Measurements from ENCODE around the gene PHF21B.

Gene PHF21B

DNA sequence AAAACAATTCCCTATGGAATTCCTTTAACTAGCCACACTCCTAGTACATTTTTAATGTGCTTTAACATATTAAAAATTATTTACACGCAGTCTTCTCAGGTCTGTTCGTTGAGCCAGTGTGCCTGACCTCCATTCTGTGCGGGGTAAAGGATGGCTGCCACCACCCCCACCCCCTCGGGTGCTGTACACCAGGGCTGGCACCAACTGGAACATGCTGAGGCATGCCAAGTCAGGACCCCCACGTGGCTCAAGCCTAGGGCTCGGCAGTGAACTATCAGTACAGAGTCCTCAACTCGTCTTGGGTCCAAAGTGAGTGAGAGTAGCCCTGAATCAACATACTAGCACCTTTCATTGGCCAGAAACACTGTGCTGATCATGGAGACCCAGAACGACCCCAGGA lies 32.5 kb upstream of the PHF21B start:
- no CpG with 5 or more reads among the region's 8 CpGs for WGBS (ENCODE audit: insufficient coverage, insufficient read length)
- Histone ChIP-seq H3K36me3 (ENCODE audit: control insufficient read depth, insufficient read depth, low read length) (no peaks in the 10 kb centered on the region), H3K4me3 (ENCODE audit: low read length) (no peak overlapping the region), H3K27me3 (ENCODE audit: control insufficient read depth, insufficient read depth, low read length) (no peaks in the 10 kb centered on the region), H3K4me1 (ENCODE audit: control insufficient read depth, insufficient read depth, low read length) (0 out of 2 replicates have a peak, but pooled peaks cover 2% of the 10 kb centered on the region), H3K27ac (ENCODE audit: low read length) (no peak overlapping the region), H3K9me3 (ENCODE audit: control insufficient read depth, insufficient read depth, low read length) (no peaks in the 10 kb centered on the region)
- no peak for DNase-seq (ENCODE audit: low read depth, low spot score)

DNA sequence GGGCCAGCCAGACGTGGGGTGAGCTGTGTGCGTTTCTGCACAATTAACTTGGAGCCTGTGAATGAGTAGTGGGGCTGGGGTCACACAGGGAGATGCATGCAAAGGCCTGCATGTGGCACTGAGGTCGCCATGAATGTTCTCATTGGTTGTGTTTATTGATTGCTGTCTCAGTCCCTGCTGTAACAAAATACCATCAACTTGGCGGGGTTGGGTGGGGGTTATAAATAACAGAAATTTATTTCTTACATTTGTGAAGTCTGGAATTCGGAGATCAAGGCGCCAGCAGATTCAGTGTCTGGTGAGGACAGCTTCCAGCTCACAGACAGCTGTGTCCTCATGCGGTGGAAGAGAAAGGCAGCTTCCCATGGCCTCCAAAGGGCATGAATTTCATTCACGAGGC lies 29.3 kb upstream of the PHF21B start:
- WGBS (ENCODE audit: insufficient coverage, insufficient read length): no CpG with 5 or more reads among the region's 8 CpGs
- Histone ChIP-seq H3K4me3 (ENCODE audit: low read length) (no peak overlapping the region), H3K9me3 (ENCODE audit: control insufficient read depth, insufficient read depth, low read length) (no peaks in the 10 kb centered on the region), H3K27me3 (ENCODE audit: control insufficient read depth, insufficient read depth, low read length) (no peaks in the 10 kb centered on the region), H3K27ac (ENCODE audit: low read length) (no peak overlapping the region), H3K4me1 (ENCODE audit: control insufficient read depth, insufficient read depth, low read length) (no peaks in the 10 kb centered on the region; the same call in 1 of the 2 replicates), H3K36me3 (ENCODE audit: control insufficient read depth, insufficient read depth, low read length) (no peaks in the 10 kb centered on the region)
- no peak for DNase-seq (ENCODE audit: low read depth, low spot score)

DNA sequence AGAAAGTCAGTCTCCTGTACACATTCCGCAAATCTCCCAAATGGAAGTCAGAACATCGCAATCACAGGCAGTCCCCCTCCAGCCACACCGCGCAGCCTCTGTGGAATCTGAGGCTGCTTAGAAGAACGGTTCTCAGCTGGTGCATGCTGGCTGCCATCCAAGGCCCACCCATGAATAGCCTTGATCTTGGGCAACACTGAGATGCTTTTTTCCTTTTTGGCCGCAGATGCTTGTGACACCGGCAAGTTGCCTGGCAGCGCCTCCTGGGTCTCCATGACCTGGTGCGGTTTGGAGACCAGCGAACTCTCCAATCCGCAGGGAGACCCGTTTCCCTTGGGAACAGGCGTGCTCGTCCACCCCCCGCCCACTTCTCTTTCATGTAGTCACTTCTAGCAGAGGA lies 26.3 kb upstream of the PHF21B start:
- Histone ChIP-seq H3K36me3 (ENCODE audit: control insufficient read depth, insufficient read depth, low read length) (no peaks in the 10 kb centered on the region), H3K4me3 (ENCODE audit: low read length) (no peak overlapping the region), H3K27ac (ENCODE audit: low read length) (no peak overlapping the region), H3K4me1 (ENCODE audit: control insufficient read depth, insufficient read depth, low read length) (no peaks in the 10 kb centered on the region; the same call in none of the 2 replicates), H3K9me3 (ENCODE audit: control insufficient read depth, insufficient read depth, low read length) (no peaks in the 10 kb centered on the region), H3K27me3 (ENCODE audit: control insufficient read depth, insufficient read depth, low read length) (no peaks in the 10 kb centered on the region)
- no CpG with 5 or more reads among the region's 15 CpGs for WGBS (ENCODE audit: insufficient coverage, insufficient read length)
- no peak for DNase-seq (ENCODE audit: low read depth, low spot score)

DNA sequence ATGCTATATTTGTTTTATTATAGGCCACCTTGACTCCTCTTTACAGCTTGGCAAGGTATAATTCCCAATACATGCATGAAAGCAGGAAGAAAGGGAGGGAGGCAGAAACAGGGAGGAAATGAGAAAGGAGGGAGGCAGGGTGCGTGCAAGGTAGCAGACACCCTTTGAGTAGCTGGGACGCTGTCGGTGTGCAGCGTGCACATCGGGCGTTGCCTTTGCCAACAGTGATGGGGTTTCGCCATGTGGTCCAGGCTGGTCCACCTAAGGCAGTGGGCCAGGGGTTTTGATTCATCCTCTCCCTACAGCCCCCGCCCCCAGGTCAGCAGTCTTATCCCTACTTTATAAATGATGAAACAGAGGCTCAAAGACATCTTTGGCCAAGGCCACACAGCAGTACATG lies 25.0 kb upstream of the PHF21B start:
- no peak for DNase-seq (ENCODE audit: low read depth, low spot score)
- Histone ChIP-seq H3K36me3 (ENCODE audit: control insufficient read depth, insufficient read depth, low read length) (no peaks in the 10 kb centered on the region), H3K27ac (ENCODE audit: low read length) (no peak overlapping the region), H3K9me3 (ENCODE audit: control insufficient read depth, insufficient read depth, low read length) (peaks cover 2% of the 10 kb centered on the region; the same call in 1 of the 2 replicates), H3K4me3 (ENCODE audit: low read length) (no peak overlapping the region), H3K27me3 (ENCODE audit: control insufficient read depth, insufficient read depth, low read length) (no peaks in the 10 kb centered on the region), H3K4me1 (ENCODE audit: control insufficient read depth, insufficient read depth, low read length) (no peaks in the 10 kb centered on the region; the same call in none of the 2 replicates)
- no CpG with 5 or more reads among the region's 8 CpGs for WGBS (ENCODE audit: insufficient coverage, insufficient read length)

DNA sequence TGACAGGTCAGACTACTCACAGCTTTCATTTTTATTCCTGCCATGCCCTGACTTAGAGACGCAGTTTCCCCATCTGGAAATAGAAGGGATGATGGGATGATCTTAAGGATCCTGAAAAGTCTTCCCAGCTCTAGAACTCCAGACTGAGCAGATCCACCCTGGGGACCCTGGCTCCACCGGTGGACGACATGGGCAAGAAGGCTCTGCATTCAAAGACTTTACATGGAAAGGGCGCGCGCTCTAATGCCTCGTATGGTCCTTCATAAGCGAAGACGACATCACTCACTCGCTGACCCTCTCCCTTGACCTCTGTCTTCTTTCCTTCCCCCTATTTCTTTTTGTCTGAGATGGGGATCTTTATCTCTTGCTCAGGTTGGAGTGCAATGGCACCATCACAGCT lies 24.4 kb upstream of the PHF21B start:
- DNase-seq (ENCODE audit: low read depth, low spot score): no peak
- Histone ChIP-seq H3K27ac (ENCODE audit: low read length) (no peak overlapping the region), H3K36me3 (ENCODE audit: control insufficient read depth, insufficient read depth, low read length) (no peaks in the 10 kb centered on the region), H3K27me3 (ENCODE audit: control insufficient read depth, insufficient read depth, low read length) (no peaks in the 10 kb centered on the region), H3K4me1 (ENCODE audit: control insufficient read depth, insufficient read depth, low read length) (no peaks in the 10 kb centered on the region; the same call in none of the 2 replicates), H3K9me3 (ENCODE audit: control insufficient read depth, insufficient read depth, low read length) (peaks cover 2% of the 10 kb centered on the region; the same call in 1 of the 2 replicates), H3K4me3 (ENCODE audit: low read length) (no peak overlapping the region)
- WGBS (ENCODE audit: insufficient coverage, insufficient read length): no CpG with 5 or more reads among the region's 10 CpGs

DNA sequence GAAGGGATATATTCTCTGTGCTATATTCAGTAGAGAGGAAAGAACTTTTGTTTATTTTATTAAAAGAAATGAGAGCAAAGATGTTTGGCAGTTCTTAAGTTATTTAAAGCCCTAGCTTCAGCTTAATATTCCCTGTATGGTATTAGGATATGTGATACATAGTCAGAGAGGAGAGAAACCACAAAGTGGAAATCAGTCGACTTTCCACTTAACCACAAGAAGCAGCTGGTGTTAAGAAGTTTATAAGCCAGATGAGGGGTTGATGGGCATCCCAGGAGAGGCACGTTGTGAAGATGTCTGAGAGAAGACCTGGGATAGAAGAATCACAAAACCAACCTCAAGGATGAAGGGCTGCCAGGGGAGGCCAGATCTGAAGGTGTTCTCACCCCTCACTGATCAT lies 23.3 kb upstream of the PHF21B start:
- H3K9me3 ChIP-seq (ENCODE audit: control insufficient read depth, insufficient read depth, low read length): peaks cover 2% of the 10 kb centered on the region; the same call in 1 of the 2 replicates
- WGBS (ENCODE audit: insufficient coverage, insufficient read length): no CpG with 5 or more reads among the region's 2 CpGs
- no peaks in the 10 kb centered on the region for H3K27me3 ChIP-seq (ENCODE audit: control insufficient read depth, insufficient read depth, low read length)
- H3K4me3 ChIP-seq (ENCODE audit: low read length): no peak overlapping the region
- H3K36me3 ChIP-seq (ENCODE audit: control insufficient read depth, insufficient read depth, low read length): no peaks in the 10 kb centered on the region
- H3K4me1 ChIP-seq (ENCODE audit: control insufficient read depth, insufficient read depth, low read length): no peaks in the 10 kb centered on the region; the same call in none of the 2 replicates
- no peak overlapping the region for H3K27ac ChIP-seq (ENCODE audit: low read length)
- DNase-seq (ENCODE audit: low read depth, low spot score): no peak

DNA sequence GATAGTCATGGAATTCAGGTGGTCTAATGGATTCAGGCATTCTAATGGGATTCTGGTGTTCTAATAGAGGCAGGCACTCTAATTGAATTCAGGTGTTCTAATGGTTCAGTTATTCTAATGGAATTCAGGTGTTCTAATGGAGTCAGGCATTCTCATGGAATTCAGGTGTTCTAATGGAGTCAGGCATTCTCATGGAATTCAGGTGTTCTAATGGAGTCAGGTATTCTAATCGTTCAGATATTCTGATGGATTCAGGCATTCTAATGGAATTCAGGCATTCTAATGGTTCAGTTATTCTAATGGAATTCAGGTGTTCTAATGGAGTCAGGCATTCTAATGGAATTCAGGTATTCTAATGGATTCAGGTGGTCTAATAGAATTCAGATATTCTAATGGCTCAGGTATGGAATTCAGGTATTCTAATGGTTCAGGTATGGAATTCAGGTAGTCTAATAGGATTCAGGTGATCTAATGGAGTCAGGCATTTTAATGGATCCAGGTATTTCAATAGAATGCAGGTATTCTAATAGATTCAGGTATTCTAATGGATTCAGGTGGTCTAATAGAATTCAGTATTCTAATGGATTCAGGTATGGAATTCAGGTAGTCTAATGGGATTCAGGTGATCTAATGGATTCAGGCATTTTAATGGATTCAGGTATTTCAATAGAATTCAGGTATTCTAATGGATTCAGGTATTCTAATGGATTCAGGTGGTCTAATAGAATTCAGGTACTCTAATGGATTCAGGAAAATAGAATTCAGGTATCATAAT lies 22.0 kb upstream of the PHF21B start:
- H3K4me3 ChIP-seq (ENCODE audit: low read length): no peak overlapping the region
- DNase-seq (ENCODE audit: low read depth, low spot score): no peak
- H3K9me3 ChIP-seq (ENCODE audit: control insufficient read depth, insufficient read depth, low read length): peaks cover 2% of the 10 kb centered on the region; the same call in 1 of the 2 replicates
- no peaks in the 10 kb centered on the region for H3K36me3 ChIP-seq (ENCODE audit: control insufficient read depth, insufficient read depth, low read length)
- WGBS (ENCODE audit: insufficient coverage, insufficient read length): no CpG with 5 or more reads among the region's 1 CpG
- no peaks in the 10 kb centered on the region for H3K27me3 ChIP-seq (ENCODE audit: control insufficient read depth, insufficient read depth, low read length)
- no peaks in the 10 kb centered on the region; the same call in none of the 2 replicates for H3K4me1 ChIP-seq (ENCODE audit: control insufficient read depth, insufficient read depth, low read length)
- H3K27ac ChIP-seq (ENCODE audit: low read length): peak overlapping the region; percentile 81

DNA sequence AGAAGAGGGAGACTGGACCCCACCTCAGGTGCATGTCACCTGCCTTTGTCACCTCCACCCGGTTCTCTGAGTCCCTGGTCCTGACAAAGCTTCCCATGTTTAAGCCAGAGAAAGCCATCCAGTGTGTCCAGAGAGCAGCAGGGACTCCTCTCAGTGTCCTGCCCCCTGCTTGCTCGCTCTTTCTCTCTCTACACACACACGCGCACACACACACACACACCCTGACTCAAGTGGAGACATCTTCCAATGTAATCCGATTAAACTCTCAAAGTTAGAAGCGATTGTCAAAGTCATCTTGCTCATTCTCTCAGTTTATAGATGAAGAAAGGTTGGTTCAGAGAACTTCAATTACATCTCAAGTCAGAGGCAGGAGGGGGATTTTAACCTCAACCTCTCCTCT lies 19.7 kb upstream of the PHF21B start:
- DNase-seq (ENCODE audit: low read depth, low spot score): no peak
- no CpG with 5 or more reads among the region's 6 CpGs for WGBS (ENCODE audit: insufficient coverage, insufficient read length)
- H3K27ac ChIP-seq (ENCODE audit: low read length): no peak overlapping the region
- H3K27me3 ChIP-seq (ENCODE audit: control insufficient read depth, insufficient read depth, low read length): no peaks in the 10 kb centered on the region
- peaks cover 2% of the 10 kb centered on the region; the same call in 1 of the 2 replicates for H3K9me3 ChIP-seq (ENCODE audit: control insufficient read depth, insufficient read depth, low read length)
- H3K4me3 ChIP-seq (ENCODE audit: low read length): no peak overlapping the region
- H3K4me1 ChIP-seq (ENCODE audit: control insufficient read depth, insufficient read depth, low read length): no peaks in the 10 kb centered on the region; the same call in 1 of the 2 replicates
- H3K36me3 ChIP-seq (ENCODE audit: control insufficient read depth, insufficient read depth, low read length): no peaks in the 10 kb centered on the region

DNA sequence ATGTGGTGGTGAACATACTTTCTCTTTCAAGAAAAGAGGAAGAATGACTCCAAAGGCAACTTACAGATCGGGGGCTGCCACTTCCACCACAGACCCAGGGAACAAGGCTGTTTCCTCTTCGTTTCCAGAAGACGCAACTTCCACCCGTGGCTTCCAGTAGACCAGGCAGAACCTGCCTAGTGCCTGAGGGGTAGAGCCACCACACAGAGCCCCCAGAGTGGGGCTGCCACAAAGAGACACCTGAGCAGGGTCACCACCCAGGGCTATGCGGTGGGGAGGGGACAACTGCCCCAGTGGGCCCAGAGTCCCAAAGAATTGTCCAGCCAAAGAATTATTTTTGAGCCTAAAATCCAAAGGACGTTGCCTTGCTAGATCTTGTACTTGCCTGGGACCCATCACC lies 16.7 kb upstream of the PHF21B start:
- Histone ChIP-seq H3K9me3 (ENCODE audit: control insufficient read depth, insufficient read depth, low read length) (peaks cover 2% of the 10 kb centered on the region; the same call in 1 of the 2 replicates), H3K36me3 (ENCODE audit: control insufficient read depth, insufficient read depth, low read length) (no peaks in the 10 kb centered on the region), H3K4me1 (ENCODE audit: control insufficient read depth, insufficient read depth, low read length) (0 out of 2 replicates have a peak, but pooled peaks cover 3% of the 10 kb centered on the region), H3K27me3 (ENCODE audit: control insufficient read depth, insufficient read depth, low read length) (no peaks in the 10 kb centered on the region), H3K27ac (ENCODE audit: low read length) (no peak overlapping the region), H3K4me3 (ENCODE audit: low read length) (no peak overlapping the region)
- no peak for DNase-seq (ENCODE audit: low read depth, low spot score)
- no CpG with 5 or more reads among the region's 6 CpGs for WGBS (ENCODE audit: insufficient coverage, insufficient read length)

DNA sequence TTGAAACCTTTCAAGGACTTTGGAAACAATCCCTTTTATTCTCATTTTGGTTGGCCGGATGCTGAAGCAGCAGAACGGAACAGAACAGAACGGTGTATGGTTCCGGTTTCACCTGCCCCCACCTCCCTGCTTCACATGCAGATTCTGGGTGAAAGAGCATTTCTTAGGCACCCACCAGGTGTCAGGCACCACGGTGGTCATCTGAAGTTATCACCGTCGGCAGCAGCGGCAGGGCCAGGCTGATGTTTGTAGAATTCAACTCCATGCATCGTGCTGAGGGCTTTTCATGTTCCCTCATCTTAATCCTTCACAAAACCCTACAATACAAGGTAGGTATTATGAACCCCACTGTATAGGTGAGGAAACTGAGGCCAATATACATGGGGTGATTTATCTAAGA lies 13.6 kb upstream of the PHF21B start:
- no peaks in the 10 kb centered on the region for H3K9me3 ChIP-seq (ENCODE audit: control insufficient read depth, insufficient read depth, low read length)
- H3K4me1 ChIP-seq (ENCODE audit: control insufficient read depth, insufficient read depth, low read length): 0 out of 2 replicates have a peak, but pooled peaks cover 3% of the 10 kb centered on the region
- no peak overlapping the region for H3K27ac ChIP-seq (ENCODE audit: low read length)
- WGBS (ENCODE audit: insufficient coverage, insufficient read length): no CpG with 5 or more reads among the region's 9 CpGs
- no peak overlapping the region for H3K4me3 ChIP-seq (ENCODE audit: low read length)
- no peaks in the 10 kb centered on the region for H3K27me3 ChIP-seq (ENCODE audit: control insufficient read depth, insufficient read depth, low read length)
- no peak for DNase-seq (ENCODE audit: low read depth, low spot score)
- no peaks in the 10 kb centered on the region for H3K36me3 ChIP-seq (ENCODE audit: control insufficient read depth, insufficient read depth, low read length)

All from iPS DF 6.9 (cell line).